ENCODE measurements around the gene DHX30. TPM values are rescaled to one million over a fixed set of nuclear protein-coding genes. Genes with fewer than 3 reads are reported as not detected.

DHX30 gene
- total RNA-seq, 1 experiment from 2014 or later: 65.1 TPM

DNA sequence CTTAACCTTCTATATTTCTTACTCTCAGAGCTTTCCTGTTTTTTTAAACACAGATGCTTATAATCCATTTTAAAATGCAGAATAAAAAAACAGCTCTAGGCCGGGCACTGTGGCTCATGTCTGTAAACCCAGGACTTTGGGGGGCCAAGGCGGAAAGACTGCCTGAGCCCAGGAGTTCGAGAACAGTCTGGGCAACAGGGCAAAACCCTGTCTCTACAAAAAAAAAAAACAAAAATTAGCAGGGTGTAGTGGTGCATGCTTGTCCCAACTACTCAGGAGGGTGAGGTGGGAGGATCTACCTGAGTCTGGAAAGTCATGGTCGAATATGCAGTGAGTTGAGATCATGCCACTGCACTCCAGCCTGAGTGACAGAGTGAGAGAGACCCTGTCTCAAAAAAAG is 36.8 kb upstream of the DHX30 start:
- no TSS peak for BruUV-seq (replicated peaks)
- peaks cover 4% of the 10 kb centered on the region; the same call in 1 of the 2 replicates for H3K36me3 ChIP-seq (ENCODE audit: control insufficient read depth, insufficient read depth, low read length)
- CTCF ChIA-PET: no interaction called here
- intact Hi-C loops (cut with micrococcal nuclease; ENCODE audit: unreplicated experiment): no loop called here
- DNase-seq (ENCODE audit: low read depth, low spot score) (no peak), ATAC-seq (no peak)
- in situ Hi-C loops (cut with HindIII; ENCODE audit: low pct_unique_long_range_greater_than_20kb, low sequenced_read_pairs): no loop called here
- H3K4me1 ChIP-seq (ENCODE audit: control insufficient read depth, insufficient read depth, low read length): no peaks in the 10 kb centered on the region
- TF ChIP-seq TCF7L2 (IDR thresholded peaks at IDR 0.05; ENCODE audit: low read depth, low read length) (no peak), POLR2AphosphoS5 (IDR thresholded peaks at IDR 0.05; ENCODE audit: low read depth, low read length) (no peak), SIN3A (IDR thresholded peaks at IDR 0.05; ENCODE audit: borderline replicate concordance, insufficient read depth, low read depth, low read length) (no peak)
- TF ChIP-seq, protein P1, sequence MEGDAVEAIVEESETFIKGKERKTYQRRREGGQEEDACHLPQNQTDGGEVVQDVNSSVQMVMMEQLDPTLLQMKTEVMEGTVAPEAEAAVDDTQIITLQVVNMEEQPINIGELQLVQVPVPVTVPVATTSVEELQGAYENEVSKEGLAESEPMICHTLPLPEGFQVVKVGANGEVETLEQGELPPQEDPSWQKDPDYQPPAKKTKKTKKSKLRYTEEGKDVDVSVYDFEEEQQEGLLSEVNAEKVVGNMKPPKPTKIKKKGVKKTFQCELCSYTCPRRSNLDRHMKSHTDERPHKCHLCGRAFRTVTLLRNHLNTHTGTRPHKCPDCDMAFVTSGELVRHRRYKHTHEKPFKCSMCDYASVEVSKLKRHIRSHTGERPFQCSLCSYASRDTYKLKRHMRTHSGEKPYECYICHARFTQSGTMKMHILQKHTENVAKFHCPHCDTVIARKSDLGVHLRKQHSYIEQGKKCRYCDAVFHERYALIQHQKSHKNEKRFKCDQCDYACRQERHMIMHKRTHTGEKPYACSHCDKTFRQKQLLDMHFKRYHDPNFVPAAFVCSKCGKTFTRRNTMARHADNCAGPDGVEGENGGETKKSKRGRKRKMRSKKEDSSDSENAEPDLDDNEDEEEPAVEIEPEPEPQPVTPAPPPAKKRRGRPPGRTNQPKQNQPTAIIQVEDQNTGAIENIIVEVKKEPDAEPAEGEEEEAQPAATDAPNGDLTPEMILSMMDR (IDR thresholded peaks at IDR 0.05): no peak
- TF ChIP-seq, protein P2, sequence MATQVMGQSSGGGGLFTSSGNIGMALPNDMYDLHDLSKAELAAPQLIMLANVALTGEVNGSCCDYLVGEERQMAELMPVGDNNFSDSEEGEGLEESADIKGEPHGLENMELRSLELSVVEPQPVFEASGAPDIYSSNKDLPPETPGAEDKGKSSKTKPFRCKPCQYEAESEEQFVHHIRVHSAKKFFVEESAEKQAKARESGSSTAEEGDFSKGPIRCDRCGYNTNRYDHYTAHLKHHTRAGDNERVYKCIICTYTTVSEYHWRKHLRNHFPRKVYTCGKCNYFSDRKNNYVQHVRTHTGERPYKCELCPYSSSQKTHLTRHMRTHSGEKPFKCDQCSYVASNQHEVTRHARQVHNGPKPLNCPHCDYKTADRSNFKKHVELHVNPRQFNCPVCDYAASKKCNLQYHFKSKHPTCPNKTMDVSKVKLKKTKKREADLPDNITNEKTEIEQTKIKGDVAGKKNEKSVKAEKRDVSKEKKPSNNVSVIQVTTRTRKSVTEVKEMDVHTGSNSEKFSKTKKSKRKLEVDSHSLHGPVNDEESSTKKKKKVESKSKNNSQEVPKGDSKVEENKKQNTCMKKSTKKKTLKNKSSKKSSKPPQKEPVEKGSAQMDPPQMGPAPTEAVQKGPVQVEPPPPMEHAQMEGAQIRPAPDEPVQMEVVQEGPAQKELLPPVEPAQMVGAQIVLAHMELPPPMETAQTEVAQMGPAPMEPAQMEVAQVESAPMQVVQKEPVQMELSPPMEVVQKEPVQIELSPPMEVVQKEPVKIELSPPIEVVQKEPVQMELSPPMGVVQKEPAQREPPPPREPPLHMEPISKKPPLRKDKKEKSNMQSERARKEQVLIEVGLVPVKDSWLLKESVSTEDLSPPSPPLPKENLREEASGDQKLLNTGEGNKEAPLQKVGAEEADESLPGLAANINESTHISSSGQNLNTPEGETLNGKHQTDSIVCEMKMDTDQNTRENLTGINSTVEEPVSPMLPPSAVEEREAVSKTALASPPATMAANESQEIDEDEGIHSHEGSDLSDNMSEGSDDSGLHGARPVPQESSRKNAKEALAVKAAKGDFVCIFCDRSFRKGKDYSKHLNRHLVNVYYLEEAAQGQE (IDR thresholded peaks at IDR 0.05; ENCODE audit: insufficient read depth in 1 of 2, low read depth in 2 of 2, low read length in 1 of 2): no peak
- no peak overlapping the region for H3K27ac ChIP-seq (ENCODE audit: low read length)
- H3K4me3 ChIP-seq (ENCODE audit: low read depth in 2 of 2, low read length in 2 of 2): no peak overlapping the region
- H3K27me3 ChIP-seq (ENCODE audit: control insufficient read depth, insufficient read depth, low read length): no peaks in the 10 kb centered on the region
- no peaks in the 10 kb centered on the region for H3K9me3 ChIP-seq (ENCODE audit: control insufficient read depth, insufficient read depth, low read depth, low read length)
- POLR2A ChIA-PET: no interaction called here

DNA sequence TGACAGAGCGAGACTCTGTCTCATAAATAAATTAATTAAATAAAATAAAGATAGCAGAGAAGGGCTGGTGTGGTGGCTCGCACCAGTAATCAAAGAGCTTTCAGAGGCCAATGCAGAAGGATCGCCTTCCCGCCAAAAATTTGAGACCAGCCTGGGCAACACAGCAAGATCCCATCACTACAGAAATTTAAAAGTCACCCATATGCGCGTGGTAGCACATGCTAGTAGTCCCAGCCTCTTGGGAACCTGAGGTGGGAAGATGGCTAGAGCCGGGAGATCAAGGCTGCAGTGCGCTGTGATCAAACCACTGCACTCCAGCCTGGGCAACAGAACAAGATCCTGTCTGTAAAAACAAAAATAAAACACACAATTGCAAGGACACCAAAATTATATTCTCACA is 30.9 kb upstream of the DHX30 start:
- DNase-seq (ENCODE audit: low read depth, low spot score) (no peak), ATAC-seq (no peak)
- Histone ChIP-seq H3K27me3 (ENCODE audit: control insufficient read depth, insufficient read depth, low read length) (no peaks in the 10 kb centered on the region), H3K27ac (ENCODE audit: low read length) (no peak overlapping the region), H3K36me3 (ENCODE audit: control insufficient read depth, insufficient read depth, low read length) (peaks cover 4% of the 10 kb centered on the region; the same call in 1 of the 2 replicates), H3K4me3 (ENCODE audit: low read depth in 2 of 2, low read length in 2 of 2) (no peak overlapping the region), H3K4me1 (ENCODE audit: control insufficient read depth, insufficient read depth, low read length) (no peaks in the 10 kb centered on the region), H3K9me3 (ENCODE audit: control insufficient read depth, insufficient read depth, low read depth, low read length) (no peaks in the 10 kb centered on the region)
- ChIA-PET CTCF (no interaction called here), POLR2A (interaction anchor here (0.6 kb wide), 2 partner anchors 52 to 155 kb away, joined by 3 read pairs; no protein-coding TSS in a partner anchor)
- in situ Hi-C loops (cut with HindIII; ENCODE audit: low pct_unique_long_range_greater_than_20kb, low sequenced_read_pairs) (no loop called here), intact Hi-C loops (cut with micrococcal nuclease; ENCODE audit: unreplicated experiment) (no loop called here)
- TF ChIP-seq SIN3A (IDR thresholded peaks at IDR 0.05; ENCODE audit: borderline replicate concordance, insufficient read depth, low read depth, low read length): no peak
- no peak for TF ChIP-seq TCF7L2 (IDR thresholded peaks at IDR 0.05; ENCODE audit: low read depth, low read length)
- TF ChIP-seq, protein P1 (IDR thresholded peaks at IDR 0.05): no peak
- no peak for TF ChIP-seq POLR2AphosphoS5 (IDR thresholded peaks at IDR 0.05; ENCODE audit: low read depth, low read length)
- TF ChIP-seq, protein P2 (IDR thresholded peaks at IDR 0.05; ENCODE audit: insufficient read depth in 1 of 2, low read depth in 2 of 2, low read length in 1 of 2): no peak
- BruUV-seq (replicated peaks): TSS peak; percentile 22
